Measurements from ENCODE around the gene POLR2F.
"Not testable (repeated sequence)": the region's sequence is repeated elsewhere in the genome, so short reads cannot be mapped to it uniquely, and the experiment has no call there.

Gene POLR2F

GRCh38 chr22:37940698-37941376 lies 12.7 kb upstream of the POLR2F start:
- CTCF ChIA-PET = no interaction called here
- WGBS (ENCODE audit: insufficient coverage) = 87% methylated on average over 12 of the region's 12 CpGs
- H3K27ac ChIP-seq (ENCODE audit: insufficient read depth in 1 of 2, low read depth in 1 of 2, low read length in 2 of 2, poor library complexity in 1 of 2, severe bottlenecking in 2 of 2) = peak overlapping the region in 1 of 2 experiments; percentile 43

GRCh38 chr22:37942133-37942532 lies 11.4 kb upstream of the POLR2F start:
- Histone ChIP-seq H3K27me3 (replicated peaks in 2 of 5; ENCODE audit: control insufficient read depth in 4 of 5, insufficient read depth in 5 of 5, low read length in 4 of 5) (no peaks in the 10 kb centered on the region), H3K4me3 (ENCODE audit: control insufficient read depth in 1 of 7, extremely low read depth in 1 of 7, insufficient read depth in 4 of 7, low read depth in 2 of 7, low read length in 6 of 7) (no peak overlapping the region), H3K9me3 (ENCODE audit: control extremely low read depth in 1 of 5, control insufficient read depth in 4 of 5, insufficient read depth in 2 of 5, low read depth in 1 of 5, low read length in 4 of 5) (no peaks in the 10 kb centered on the region), H3K4me1 (ENCODE audit: control extremely low read depth in 1 of 4, control insufficient read depth in 4 of 4, insufficient read depth in 4 of 4, low read length in 3 of 4) (peaks cover 0 to 5% (median 0%) of the 10 kb centered on the region in 4 experiments), H3K27ac (ENCODE audit: insufficient read depth in 1 of 2, low read depth in 1 of 2, low read length in 2 of 2, poor library complexity in 1 of 2, severe bottlenecking in 2 of 2) (no peak overlapping the region), H3K36me3 (ENCODE audit: control insufficient read depth in 4 of 4, insufficient read depth in 4 of 4, low read length in 3 of 4) (peaks cover 0 to 44% (median 25%) of the 10 kb centered on the region in 4 experiments)
- 93% methylated on average over 4 of the region's 8 CpGs for WGBS (ENCODE audit: insufficient coverage)
- ChIA-PET CTCF (interaction anchor here (2.6 kb wide), 1 partner anchor 8 kb away, joined by 9 read pairs; no protein-coding TSS in a partner anchor), POLR2A (no interaction called here)
- no peak for DNase-seq

More at GRCh38 chr22:37940698-37941376, 12.7 kb upstream of the POLR2F start:
- POLR2A ChIA-PET = no interaction called here
- H3K36me3 ChIP-seq (ENCODE audit: control insufficient read depth in 4 of 4, insufficient read depth in 4 of 4, low read length in 3 of 4) = peaks cover 2 to 52% (median 26%) of the 10 kb centered on the region in 4 experiments
- DNase-seq = peak in 2 of 3 donors; percentile 47 to 50
- H3K4me1 ChIP-seq (ENCODE audit: control extremely low read depth in 1 of 4, control insufficient read depth in 4 of 4, insufficient read depth in 4 of 4, low read length in 3 of 4) = peaks cover 0 to 5% (median 0%) of the 10 kb centered on the region in 4 experiments
- no peaks in the 10 kb centered on the region for H3K9me3 ChIP-seq (ENCODE audit: control extremely low read depth in 1 of 5, control insufficient read depth in 4 of 5, insufficient read depth in 2 of 5, low read depth in 1 of 5, low read length in 4 of 5)
- no peaks in the 10 kb centered on the region for H3K27me3 ChIP-seq (replicated peaks in 2 of 5; ENCODE audit: control insufficient read depth in 4 of 5, insufficient read depth in 5 of 5, low read length in 4 of 5)
- no peak overlapping the region for H3K4me3 ChIP-seq (ENCODE audit: control insufficient read depth in 1 of 7, extremely low read depth in 1 of 7, insufficient read depth in 4 of 7, low read depth in 2 of 7, low read length in 6 of 7)

- Histone ChIP-seq H3K36me3 (ENCODE audit: control insufficient read depth in 4 of 4, insufficient read depth in 4 of 4, low read length in 3 of 4) (peaks cover 0 to 36% (median 22%) of the 10 kb centered on the region in 4 experiments), H3K27ac (ENCODE audit: insufficient read depth in 1 of 2, low read depth in 1 of 2, low read length in 2 of 2, poor library complexity in 1 of 2, severe bottlenecking in 2 of 2) (no peak overlapping the region), H3K4me3 (ENCODE audit: control insufficient read depth in 1 of 7, extremely low read depth in 1 of 7, insufficient read depth in 4 of 7, low read depth in 2 of 7, low read length in 6 of 7) (no peak overlapping the region), H3K27me3 (replicated peaks in 2 of 5; ENCODE audit: control insufficient read depth in 4 of 5, insufficient read depth in 5 of 5, low read length in 4 of 5) (no peaks in the 10 kb centered on the region), H3K9me3 (ENCODE audit: control extremely low read depth in 1 of 5, control insufficient read depth in 4 of 5, insufficient read depth in 2 of 5, low read depth in 1 of 5, low read length in 4 of 5) (no peaks in the 10 kb centered on the region), H3K4me1 (ENCODE audit: control extremely low read depth in 1 of 4, control insufficient read depth in 4 of 4, insufficient read depth in 4 of 4, low read length in 3 of 4) (peaks cover 0 to 5% (median 0%) of the 10 kb centered on the region in 4 experiments)
- WGBS (ENCODE audit: insufficient coverage) = 98% methylated on average over 10 of the region's 12 CpGs
- CTCF ChIA-PET = interaction anchor here (0.9 to 2.6 kb wide), 2 partner anchors 9 to 21 kb away, joined by 3 to 9 read pairs; no protein-coding TSS in a partner anchor
- POLR2A ChIA-PET = interaction anchor here (0.6 kb wide), 1 partner anchor 17 kb away, joined by 8 read pairs; no protein-coding TSS in a partner anchor
- no peak for DNase-seq
Measured at GRCh38 chr22:37943136-37943824, 10.2 kb upstream of the POLR2F start.

GRCh38 chr22:37943825-37944198 lies 9.7 kb upstream of the POLR2F start:
- 97% methylated on average over 7 of the region's 7 CpGs for WGBS (ENCODE audit: insufficient coverage)
- no peak for DNase-seq
- ChIA-PET POLR2A (no interaction called here), CTCF (interaction anchor here (2.6 kb wide), 1 partner anchor 10 kb away, joined by 9 read pairs; no protein-coding TSS in a partner anchor)
- peaks cover 0 to 5% (median 0%) of the 10 kb centered on the region in 4 experiments for H3K4me1 ChIP-seq (ENCODE audit: control extremely low read depth in 1 of 4, control insufficient read depth in 4 of 4, insufficient read depth in 4 of 4, low read length in 3 of 4)
- no peak overlapping the region for H3K4me3 ChIP-seq (ENCODE audit: control insufficient read depth in 1 of 7, extremely low read depth in 1 of 7, insufficient read depth in 4 of 7, low read depth in 2 of 7, low read length in 6 of 7)
- no peak overlapping the region for H3K27ac ChIP-seq (ENCODE audit: insufficient read depth in 1 of 2, low read depth in 1 of 2, low read length in 2 of 2, poor library complexity in 1 of 2, severe bottlenecking in 2 of 2)
- no peaks in the 10 kb centered on the region for H3K27me3 ChIP-seq (replicated peaks in 2 of 5; ENCODE audit: control insufficient read depth in 4 of 5, insufficient read depth in 5 of 5, low read length in 4 of 5)
- H3K36me3 ChIP-seq (ENCODE audit: control insufficient read depth in 4 of 4, insufficient read depth in 4 of 4, low read length in 3 of 4) = peaks cover 0 to 36% (median 22%) of the 10 kb centered on the region in 4 experiments
- no peaks in the 10 kb centered on the region for H3K9me3 ChIP-seq (ENCODE audit: control extremely low read depth in 1 of 5, control insufficient read depth in 4 of 5, insufficient read depth in 2 of 5, low read depth in 1 of 5, low read length in 4 of 5)

- CTCF ChIA-PET = interaction anchor here (2.6 kb wide), 1 partner anchor 10 kb away, joined by 9 read pairs; no protein-coding TSS in a partner anchor
- 97% methylated on average over 8 of the region's 11 CpGs for WGBS (ENCODE audit: insufficient coverage)
- not testable (repeated sequence) for DNase-seq
Measured at GRCh38 chr22:37944423-37944822, 9.1 kb upstream of the POLR2F start.

GRCh38 chr22:37947142-37947795 lies 6.2 kb upstream of the POLR2F start:
- not testable (repeated sequence) for H3K4me3 ChIP-seq (ENCODE audit: control insufficient read depth in 1 of 7, extremely low read depth in 1 of 7, insufficient read depth in 4 of 7, low read depth in 2 of 7, low read length in 6 of 7); H3K27me3 ChIP-seq (replicated peaks in 2 of 5; ENCODE audit: control insufficient read depth in 4 of 5, insufficient read depth in 5 of 5, low read length in 4 of 5); DNase-seq; H3K27ac ChIP-seq (ENCODE audit: insufficient read depth in 1 of 2, low read depth in 1 of 2, low read length in 2 of 2, poor library complexity in 1 of 2, severe bottlenecking in 2 of 2); H3K4me1 ChIP-seq (ENCODE audit: control extremely low read depth in 1 of 4, control insufficient read depth in 4 of 4, insufficient read depth in 4 of 4, low read length in 3 of 4); H3K9me3 ChIP-seq (ENCODE audit: control extremely low read depth in 1 of 5, control insufficient read depth in 4 of 5, insufficient read depth in 2 of 5, low read depth in 1 of 5, low read length in 4 of 5); H3K36me3 ChIP-seq (ENCODE audit: control insufficient read depth in 4 of 4, insufficient read depth in 4 of 4, low read length in 3 of 4)
- CTCF ChIA-PET = interaction anchor here (0.6 to 5.0 kb wide), 4 partner anchors 10 to 130 kb away, joined by 3 to 14 read pairs (median 4); partner anchors contain the start of gene MICALL1
- POLR2A ChIA-PET = interaction anchor here (0.6 kb wide), 1 partner anchor 13 kb away, joined by 5 read pairs; no protein-coding TSS in a partner anchor
- 100% methylated on average over 2 of the region's 14 CpGs for WGBS (ENCODE audit: insufficient coverage)

More at GRCh38 chr22:37944423-37944822, 9.1 kb upstream of the POLR2F start:
- POLR2A ChIA-PET; H3K4me1 ChIP-seq (ENCODE audit: control extremely low read depth in 1 of 4, control insufficient read depth in 4 of 4, insufficient read depth in 4 of 4, low read length in 3 of 4); H3K27me3 ChIP-seq (replicated peaks in 2 of 5; ENCODE audit: control insufficient read depth in 4 of 5, insufficient read depth in 5 of 5, low read length in 4 of 5); H3K4me3 ChIP-seq (ENCODE audit: control insufficient read depth in 1 of 7, extremely low read depth in 1 of 7, insufficient read depth in 4 of 7, low read depth in 2 of 7, low read length in 6 of 7); H3K27ac ChIP-seq (ENCODE audit: insufficient read depth in 1 of 2, low read depth in 1 of 2, low read length in 2 of 2, poor library complexity in 1 of 2, severe bottlenecking in 2 of 2); H3K9me3 ChIP-seq (ENCODE audit: control extremely low read depth in 1 of 5, control insufficient read depth in 4 of 5, insufficient read depth in 2 of 5, low read depth in 1 of 5, low read length in 4 of 5): not testable (repeated sequence)
- H3K36me3 ChIP-seq (ENCODE audit: control insufficient read depth in 4 of 4, insufficient read depth in 4 of 4, low read length in 3 of 4) = peaks cover 0 to 31% (median 20%) of the 10 kb centered on the region in 4 experiments
